ENCODE data around the gene MRPL11.
A peak's percentile ranks its signal among the peaks of the same experiment; 100 is the strongest.
"Not testable (repeated sequence)": the region's sequence is repeated elsewhere in the genome, so short reads cannot be mapped to it uniquely, and the experiment has no call there.

MRPL11 gene

GRCh38 chr11:66451663-66452062 is 13.0 kb upstream of the MRPL11 start:
- no peak overlapping the region for H3K27ac ChIP-seq
- no peak for TF ChIP-seq CTCF (conservative IDR thresholded peaks at IDR 0.05)

- no peak for TF ChIP-seq CTCF (conservative IDR thresholded peaks at IDR 0.05)
- H3K27ac ChIP-seq, result no peak overlapping the region
Observed at GRCh38 chr11:66450560-66450959, 11.9 kb upstream of the MRPL11 start.

GRCh38 chr11:66448523-66448922 is 9.9 kb upstream of the MRPL11 start:
- TF ChIP-seq CTCF (conservative IDR thresholded peaks at IDR 0.05), result no peak
- H3K27ac ChIP-seq, result no peak overlapping the region

GRCh38 chr11:66447012-66447411 is 8.4 kb upstream of the MRPL11 start:
- no peak for TF ChIP-seq CTCF (conservative IDR thresholded peaks at IDR 0.05)
- no peak overlapping the region for H3K27ac ChIP-seq

- peak overlapping the region; percentile 60 for H3K27ac ChIP-seq
- TF ChIP-seq CTCF (conservative IDR thresholded peaks at IDR 0.05), result no peak
Observed at GRCh38 chr11:66443602-66444001, 5.0 kb upstream of the MRPL11 start.

GRCh38 chr11:66440940-66441282 is 2.3 kb upstream of the MRPL11 start:
- not testable (repeated sequence) for H3K27ac ChIP-seq

GRCh38 chr11:66440101-66440939 is 1.7 kb upstream of the MRPL11 start:
- H3K27ac ChIP-seq, result not testable (repeated sequence)

- peak overlapping the region; percentile 94 for H3K27ac ChIP-seq
- no peak for TF ChIP-seq CTCF (conservative IDR thresholded peaks at IDR 0.05)
Observed at GRCh38 chr11:66437979-66438503, 607 bp downstream of the MRPL11 start.

All from VCaP (cell line).